KBM-7 (cell line): ENCODE measurements around the gene IRX5.

Source experiments
- DNase-seq: peaks from one replicate; pipeline ENCODE4 v3.0.0-alpha.2; 2015
- in situ Hi-C: fragments of 300-500 bp; cut with MboI; formaldehyde crosslinking; loops from 2 replicates; pipeline ENCODE4 v1.14.3; 2020; ENCODE audit warnings: low sequenced_read_pairs, low pct_unique_long_range_greater_than_20kb, mixed read lengths

The IRX5 gene

DNA sequence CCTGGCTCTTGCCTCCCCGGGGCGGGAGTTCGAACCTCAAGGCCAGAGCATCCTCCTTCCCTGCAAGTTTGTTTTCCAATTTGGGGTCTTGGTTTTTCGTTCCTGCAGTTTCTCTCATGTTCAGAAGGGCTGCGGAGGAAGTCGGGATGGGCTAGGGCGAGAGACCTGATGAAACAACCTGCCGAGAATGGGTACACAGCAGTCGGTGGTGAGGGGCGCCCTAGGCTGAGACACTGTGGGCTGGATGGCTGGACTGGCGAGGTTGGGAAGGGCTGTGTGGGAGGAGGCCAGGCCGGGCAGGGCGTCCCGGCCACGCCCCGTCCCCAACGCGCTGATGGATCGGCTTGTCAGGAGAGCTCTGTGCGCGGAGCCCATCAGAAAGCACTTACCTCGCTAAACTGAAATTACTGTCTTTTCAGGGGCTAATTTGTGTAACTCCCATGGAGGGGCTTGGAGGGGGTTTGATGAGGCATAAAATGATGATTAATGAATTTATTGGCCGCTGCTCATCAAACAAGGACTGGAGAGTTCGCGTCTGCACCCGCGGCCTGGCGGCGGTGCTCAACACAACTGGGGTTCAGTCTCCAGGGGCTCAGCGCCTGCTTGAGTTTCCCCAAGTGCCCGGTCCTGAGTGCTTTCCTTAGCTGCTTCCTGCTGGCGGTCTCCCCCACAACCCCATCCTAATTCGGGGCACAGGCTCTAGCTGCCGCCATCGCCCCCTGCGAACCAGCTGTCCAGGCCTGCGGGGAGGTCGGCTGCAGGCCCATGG, 9.0 kb downstream of the IRX5 start:
- DNase-seq, result no peak
- in situ Hi-C loops, result loop anchor here (25.0 kb wide), 1 partner anchor 1002 kb away; no protein-coding TSS in a partner anchor

DNA sequence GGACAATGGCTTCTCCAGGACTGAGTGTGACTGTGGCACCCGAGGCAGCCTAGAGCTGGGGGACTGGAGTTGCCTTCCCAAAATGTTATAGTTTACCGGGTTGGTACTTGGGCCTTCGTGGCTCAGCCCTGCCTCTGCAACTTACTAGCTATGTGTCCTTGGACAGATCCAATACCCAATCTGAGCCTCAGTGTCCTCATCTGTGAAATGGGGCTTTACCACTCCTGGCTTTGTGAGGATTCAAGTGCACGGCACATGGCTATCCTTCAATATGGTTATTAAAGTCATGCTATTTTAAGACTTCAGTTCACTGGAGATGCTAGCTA, 9.6 kb downstream of the IRX5 start:
- no peak for DNase-seq
- in situ Hi-C loops, result loop anchor here (25.0 kb wide), 1 partner anchor 1003 kb away; no protein-coding TSS in a partner anchor

DNA sequence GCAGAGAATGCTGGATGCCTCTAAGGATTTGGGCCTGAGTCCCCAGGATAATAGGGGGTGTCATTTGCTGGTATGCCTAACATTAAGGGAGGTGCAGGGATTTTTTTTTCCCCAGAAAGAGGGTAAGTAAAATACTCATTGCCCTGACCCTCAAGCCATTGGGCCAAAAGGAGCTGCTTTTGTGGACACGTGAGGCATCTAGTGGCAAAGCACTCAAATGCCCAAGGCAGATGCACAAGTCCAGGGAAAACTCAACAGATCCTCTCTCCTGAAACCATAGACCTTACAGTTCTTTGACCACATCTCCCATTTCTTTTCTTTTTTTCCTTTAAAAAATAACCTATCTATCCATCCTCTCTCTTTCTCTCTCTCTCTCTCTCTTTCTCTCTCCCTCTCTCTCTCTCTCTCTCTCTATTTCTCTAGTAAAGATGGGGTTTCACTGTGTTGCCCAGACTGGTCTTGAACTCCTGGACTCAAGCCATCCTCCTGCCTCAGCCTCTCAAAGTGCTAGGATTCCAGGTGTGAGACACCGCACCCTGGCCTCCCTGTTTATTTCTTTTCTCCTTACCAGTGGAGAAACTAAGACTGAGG, 11.8 kb downstream of the IRX5 start:
- DNase-seq, result no peak
- in situ Hi-C loops, result loop anchor here (25.0 kb wide), 1 partner anchor 1005 kb away; no protein-coding TSS in a partner anchor

DNA sequence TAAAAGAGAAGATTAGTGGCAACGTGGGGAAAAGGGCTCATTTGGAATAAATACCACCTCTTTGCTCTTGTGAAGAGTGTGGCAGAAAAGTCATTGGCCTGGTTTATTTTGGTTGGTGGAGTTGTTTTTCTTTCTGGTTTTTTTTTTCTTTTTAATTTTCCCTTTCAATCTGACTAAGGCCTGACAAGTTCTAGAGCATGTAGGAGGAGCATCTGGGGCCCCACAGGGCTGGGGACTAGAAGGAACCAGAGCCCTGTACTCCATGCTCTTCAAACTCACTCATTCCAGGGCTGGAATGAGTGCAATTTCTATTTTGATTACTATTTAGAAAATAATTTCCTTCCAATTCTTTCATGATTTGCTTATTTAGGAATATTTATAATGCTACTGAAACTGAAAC, 13.3 kb downstream of the IRX5 start:
- in situ Hi-C loops, result loop anchor here (25.0 kb wide), 1 partner anchor 1007 kb away; no protein-coding TSS in a partner anchor

DNA sequence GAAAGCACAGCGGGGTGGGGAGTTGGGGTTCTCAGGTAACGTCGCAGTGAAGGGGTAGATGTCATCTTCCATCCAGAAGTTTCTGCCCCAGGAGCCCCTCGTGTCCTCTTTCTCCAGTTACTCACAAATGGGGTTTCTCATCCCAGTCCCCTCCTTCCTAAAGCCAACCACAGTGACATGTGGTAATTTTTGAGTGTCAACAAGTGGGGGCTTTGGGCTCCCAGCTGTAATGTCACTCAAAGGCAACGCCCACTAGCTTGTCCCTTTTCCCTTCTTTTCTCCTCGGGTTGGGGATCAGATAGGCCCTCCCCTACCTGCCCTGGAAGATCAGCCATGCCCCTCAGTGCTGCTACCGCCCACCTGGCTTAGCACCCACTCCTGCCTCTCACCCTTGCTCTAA, 14.4 kb downstream of the IRX5 start:
- in situ Hi-C loops, result loop anchor here (25.0 kb wide), 1 partner anchor 1008 kb away; no protein-coding TSS in a partner anchor
- no peak for DNase-seq

More for the DNA sequence above, 13.3 kb downstream of the IRX5 start:
- DNase-seq, result no peak

DNA sequence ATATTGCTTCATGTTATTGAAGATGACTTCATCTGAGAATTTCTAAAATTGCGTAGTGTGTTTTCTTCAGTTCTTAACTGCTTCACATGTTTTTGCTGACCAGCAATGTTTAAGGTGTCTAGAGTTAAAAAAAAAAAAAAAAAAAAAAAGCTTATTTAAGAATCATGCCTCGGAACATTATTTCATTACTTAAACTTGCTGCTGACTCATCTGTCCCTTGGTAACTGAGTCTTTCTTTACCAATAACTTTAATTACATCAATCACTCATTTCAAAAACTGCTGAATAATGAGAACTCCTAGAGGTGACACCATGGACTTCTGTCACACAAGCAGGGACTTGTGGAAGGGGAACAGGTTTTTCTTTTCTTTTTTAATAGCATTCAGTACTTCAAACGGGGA, 16.2 kb downstream of the IRX5 start:
- in situ Hi-C loops, result loop anchor here (25.0 kb wide), 1 partner anchor 1010 kb away; no protein-coding TSS in a partner anchor
- no peak for DNase-seq

DNA sequence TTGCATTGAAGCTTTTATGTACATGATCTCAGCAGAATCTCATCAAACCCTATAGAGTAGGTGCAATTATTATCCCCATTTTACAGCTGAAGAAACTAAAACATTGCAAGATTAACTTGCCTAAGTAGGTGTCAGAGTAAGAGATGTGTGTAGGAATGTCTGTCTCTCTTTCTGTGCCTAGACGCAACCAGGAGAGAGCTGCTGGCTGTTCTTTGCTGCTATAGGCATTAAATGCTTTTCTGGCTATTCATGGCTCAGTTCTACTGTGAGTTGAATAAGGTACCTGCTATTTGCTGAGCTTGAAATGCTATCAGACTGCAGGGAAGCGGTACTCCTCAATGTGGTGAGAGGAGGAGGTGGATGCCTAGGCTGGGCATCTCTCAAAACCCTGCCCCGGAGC, 17.0 kb downstream of the IRX5 start:
- DNase-seq, result no peak
- in situ Hi-C loops, result loop anchor here (25.0 kb wide), 1 partner anchor 1010 kb away; no protein-coding TSS in a partner anchor

DNA sequence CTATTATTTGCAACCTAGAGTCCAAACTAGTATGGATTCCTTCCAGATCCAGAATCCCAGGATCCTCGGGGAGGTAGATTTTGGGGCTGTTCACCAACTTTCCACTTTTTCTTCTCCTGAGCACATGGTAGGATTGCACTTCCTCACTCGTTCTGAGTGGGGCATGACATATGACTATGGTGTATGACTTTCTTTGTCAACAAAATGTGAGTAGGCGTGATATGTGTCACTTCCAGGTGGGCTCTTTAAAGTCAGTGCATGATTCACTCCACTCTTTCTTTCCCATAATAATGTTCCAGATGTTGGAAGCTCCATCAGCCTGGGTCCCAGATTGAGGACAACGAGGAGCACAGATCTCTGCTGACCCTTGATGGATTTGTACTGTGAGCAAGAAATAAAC, 21.5 kb downstream of the IRX5 start:
- no peak for DNase-seq
- in situ Hi-C loops, result loop anchor here (25.0 kb wide), 1 partner anchor 665 kb away; the partner anchor contains the start of gene IRX3

DNA sequence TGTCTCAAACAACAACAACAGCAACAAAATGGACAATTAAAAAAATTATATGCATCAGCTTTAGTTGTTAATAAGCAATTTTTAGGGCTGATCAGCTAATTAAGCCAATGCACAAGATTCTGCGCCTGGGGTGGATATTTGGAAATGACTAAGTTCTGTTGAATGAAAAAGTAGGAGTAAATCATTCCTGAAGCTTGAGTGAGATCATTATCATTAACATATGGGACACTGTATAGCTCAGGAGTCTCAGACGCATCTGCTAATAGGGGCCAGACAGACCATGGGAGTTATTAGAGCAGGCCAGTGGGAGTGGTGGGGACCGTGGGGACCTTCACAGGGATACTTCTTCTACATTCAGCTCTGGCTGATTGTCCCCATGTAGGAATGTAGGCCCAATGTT, 22.8 kb downstream of the IRX5 start:
- in situ Hi-C loops, result loop anchor here (25.0 kb wide), 1 partner anchor 666 kb away; the partner anchor contains the start of gene IRX3
- DNase-seq, result no peak

DNA sequence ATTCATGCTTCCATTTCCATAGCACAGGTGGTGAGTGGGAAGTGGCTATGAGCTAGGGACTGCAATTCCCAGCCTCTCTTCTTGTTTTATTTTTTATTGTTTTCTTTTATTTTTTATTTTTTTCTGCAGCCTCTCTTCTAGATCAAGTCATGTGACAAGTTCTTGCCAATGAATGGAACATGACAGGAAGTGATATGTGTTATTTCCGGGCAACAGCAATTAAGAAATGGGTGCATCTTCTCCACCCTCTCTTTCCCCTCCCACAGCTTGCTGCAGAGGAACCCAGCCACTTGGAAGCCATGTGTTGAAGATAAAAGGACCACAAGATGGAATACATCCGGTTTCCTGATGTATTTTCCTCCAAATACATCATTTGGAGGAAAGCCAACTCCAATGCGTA, 23.6 kb downstream of the IRX5 start:
- in situ Hi-C loops, result loop anchor here (25.0 kb wide), 1 partner anchor 667 kb away; the partner anchor contains the start of gene IRX3
- peak; percentile 27 for DNase-seq

DNA sequence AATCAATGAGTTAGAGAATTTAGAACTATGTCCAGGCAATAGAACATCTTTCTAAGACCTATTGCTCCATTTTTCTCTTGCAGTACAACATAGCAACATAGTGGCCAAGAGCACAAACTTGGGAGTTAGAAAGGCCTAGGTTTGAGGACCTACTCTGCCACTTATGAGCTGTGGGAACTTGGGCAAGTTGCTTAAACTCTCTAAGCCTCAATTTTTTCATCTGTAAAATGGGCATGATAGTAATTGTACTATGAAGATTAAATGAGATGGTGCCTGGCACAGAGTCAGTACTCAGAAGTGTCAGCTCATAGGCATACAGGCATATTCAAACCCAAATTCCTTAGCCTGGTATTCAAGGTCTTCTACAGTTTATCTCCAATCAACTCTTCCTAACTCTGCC, 25.1 kb downstream of the IRX5 start:
- DNase-seq, result no peak
- in situ Hi-C loops, result loop anchor here (25.0 kb wide), 1 partner anchor 668 kb away; the partner anchor contains the start of gene IRX3

DNA sequence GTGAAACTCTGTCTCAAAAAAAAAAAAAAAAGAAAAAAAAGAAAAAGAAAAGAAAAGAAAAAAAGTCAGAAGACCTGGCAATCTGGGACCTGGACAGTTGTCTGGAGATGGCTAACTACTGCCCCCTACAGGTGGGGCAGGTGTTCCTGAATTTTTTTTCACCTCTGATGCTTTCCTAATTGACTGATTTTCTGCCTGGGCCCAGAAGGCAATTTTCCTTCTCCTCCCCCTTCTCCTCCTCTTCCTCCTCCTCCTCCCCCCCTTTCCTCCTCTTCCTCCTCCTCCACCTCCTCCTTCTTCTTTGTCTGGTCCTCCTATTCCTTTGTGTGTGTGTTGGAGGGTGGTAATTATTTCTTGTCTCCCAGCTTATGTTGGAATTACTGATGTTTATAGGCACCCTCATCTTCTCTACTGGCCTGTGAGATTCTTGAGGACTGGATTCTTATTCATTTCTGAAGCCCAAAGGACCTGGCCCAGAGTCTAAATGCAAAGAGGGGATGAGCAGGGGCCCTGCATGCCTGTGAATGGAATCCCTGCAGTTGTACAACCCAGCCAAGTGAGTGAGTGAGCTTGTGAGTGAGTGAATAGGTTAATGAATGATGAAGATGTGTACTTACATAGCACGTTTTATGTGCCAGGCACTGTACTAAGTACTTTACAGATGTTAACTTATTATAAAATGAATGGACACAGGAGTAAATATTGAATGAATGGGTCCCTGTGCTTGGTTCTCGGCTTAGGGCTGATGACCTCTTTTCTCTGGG, 26.9 kb downstream of the IRX5 start:
- in situ Hi-C loops, result loop anchor here (25.0 kb wide), 1 partner anchor 670 kb away; the partner anchor contains the start of gene IRX3
- DNase-seq, result peak; percentile 80

DNA sequence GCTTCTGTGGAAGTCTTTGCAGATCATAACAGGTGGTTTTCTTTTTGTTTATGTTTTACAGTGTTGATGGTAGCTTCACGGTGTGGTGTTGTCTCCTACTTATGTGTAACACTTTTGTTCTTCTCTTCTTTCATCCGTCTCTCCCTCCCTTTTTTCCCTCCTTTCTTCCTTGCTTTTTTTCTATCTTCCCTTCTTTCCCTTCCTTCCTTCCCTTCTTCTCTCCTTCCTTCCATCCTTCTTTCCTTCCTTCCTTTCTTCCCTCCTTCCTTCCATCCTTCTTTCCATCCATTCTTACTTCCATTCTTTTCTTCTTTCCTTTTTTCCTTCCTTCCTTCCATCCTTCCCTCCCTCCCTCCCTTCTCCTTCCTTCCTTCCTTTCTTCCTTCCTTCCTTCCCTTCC, 31.4 kb downstream of the IRX5 start:
- in situ Hi-C loops, result loop anchor here (25.0 kb wide), 1 partner anchor 675 kb away; the partner anchor contains the start of gene IRX3
- DNase-seq, result no peak

DNA sequence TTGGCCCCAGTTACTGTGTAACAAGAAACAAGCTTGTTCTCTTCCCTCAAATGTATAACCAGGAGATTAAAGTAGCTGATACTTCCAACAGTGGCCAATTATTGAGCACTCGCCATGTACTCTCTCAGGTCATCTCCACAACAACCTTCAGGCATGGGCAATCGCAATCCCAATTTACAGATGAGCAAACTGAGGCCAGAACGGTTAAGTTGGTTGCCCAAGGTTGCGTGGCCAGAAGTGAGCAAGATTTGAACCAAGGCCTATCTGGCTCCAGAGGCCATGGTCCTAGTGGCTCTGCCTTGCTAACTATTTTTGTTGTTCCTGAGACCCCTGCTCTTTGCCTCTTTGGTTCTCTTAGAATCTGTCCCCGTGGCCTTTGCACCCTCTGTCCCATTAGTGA, 33.6 kb downstream of the IRX5 start:
- DNase-seq, result no peak
- in situ Hi-C loops, result loop anchor here (25.0 kb wide), 1 partner anchor 677 kb away; the partner anchor contains the start of gene IRX3

DNA sequence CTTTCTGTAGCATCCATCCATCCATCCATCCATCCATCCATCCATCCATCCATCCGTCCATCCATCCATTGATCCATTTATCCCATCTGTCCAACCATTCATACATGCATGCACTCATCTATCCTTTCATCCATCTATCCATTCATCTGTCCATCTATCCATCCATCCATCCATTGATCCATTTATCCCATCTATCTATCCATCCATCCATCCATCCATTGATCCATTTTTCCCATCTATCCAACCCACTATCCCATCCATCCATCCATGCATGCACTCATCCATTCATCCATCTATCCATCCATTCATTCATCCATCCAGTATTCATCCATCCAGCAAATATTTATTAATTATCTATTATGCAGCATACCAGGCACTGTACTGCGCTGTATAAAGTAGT, 34.8 kb downstream of the IRX5 start:
- no peak for DNase-seq
- in situ Hi-C loops, result loop anchor here (25.0 kb wide), 1 partner anchor 678 kb away; the partner anchor contains the start of gene IRX3

DNA sequence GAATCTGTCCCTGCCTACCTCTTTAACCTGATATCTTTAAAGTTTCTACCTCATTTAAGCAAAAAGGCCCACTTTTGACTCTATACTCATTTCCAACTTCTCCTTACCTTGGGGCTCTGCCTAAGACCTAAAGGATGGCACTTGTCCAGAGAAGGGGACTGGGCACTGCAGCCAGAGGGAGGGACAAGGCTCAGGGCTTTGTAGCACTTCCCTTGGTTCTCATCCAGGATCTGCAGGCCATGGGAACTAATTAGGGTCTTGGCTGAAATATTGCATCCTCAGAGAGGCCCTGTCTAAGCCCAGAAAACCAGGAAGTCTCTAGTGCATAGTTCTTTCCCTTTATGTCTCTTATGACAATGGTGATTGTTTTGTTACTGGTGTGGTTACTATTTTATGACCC, 37.3 kb downstream of the IRX5 start:
- in situ Hi-C loops, result loop anchor here (25.0 kb wide), 1 partner anchor 681 kb away; the partner anchor contains the start of gene IRX3
- no peak for DNase-seq

DNA sequence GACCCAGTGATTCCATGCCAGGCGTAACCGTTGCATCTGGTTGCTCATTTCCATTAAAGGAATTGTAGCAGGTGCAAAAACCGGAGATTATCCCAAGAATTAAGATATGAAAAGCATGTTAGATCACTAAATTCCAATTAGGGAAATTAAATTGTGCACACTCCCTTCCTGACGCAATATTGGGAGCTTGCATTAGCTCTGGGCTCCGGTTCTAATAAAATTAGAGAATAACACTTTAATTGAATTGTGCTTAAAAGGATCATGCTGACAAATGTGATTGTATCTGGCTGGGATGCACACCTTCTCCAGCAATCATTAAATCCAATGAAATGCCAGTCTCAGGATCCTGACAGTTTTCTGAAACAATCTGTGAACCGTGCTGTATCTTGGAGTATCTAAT, 38.1 kb downstream of the IRX5 start:
- DNase-seq, result no peak
- in situ Hi-C loops, result loop anchor here (25.0 kb wide), 1 partner anchor 681 kb away; the partner anchor contains the start of gene IRX3

DNA sequence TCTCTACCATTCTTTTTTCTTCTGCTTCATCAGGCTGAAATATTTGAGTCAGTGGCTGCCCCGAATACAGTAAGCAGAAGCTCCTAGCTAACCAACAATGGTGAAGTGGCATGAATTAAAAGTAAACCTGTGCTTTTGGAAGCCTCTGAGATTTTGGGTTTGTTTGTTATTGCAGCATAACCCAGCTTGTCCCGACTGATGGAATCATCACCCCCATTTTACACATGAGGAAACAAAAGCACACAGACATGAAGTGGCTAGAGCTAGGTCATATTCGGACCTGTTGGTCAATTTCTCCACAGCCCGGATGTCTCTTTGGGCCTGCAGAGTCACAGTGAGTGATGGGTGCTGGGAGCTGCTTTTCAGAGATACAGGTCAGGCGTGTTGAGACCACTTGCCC, 39.4 kb downstream of the IRX5 start:
- no peak for DNase-seq
- in situ Hi-C loops, result loop anchor here (25.0 kb wide), 1 partner anchor 683 kb away; the partner anchor contains the start of gene IRX3

DNA sequence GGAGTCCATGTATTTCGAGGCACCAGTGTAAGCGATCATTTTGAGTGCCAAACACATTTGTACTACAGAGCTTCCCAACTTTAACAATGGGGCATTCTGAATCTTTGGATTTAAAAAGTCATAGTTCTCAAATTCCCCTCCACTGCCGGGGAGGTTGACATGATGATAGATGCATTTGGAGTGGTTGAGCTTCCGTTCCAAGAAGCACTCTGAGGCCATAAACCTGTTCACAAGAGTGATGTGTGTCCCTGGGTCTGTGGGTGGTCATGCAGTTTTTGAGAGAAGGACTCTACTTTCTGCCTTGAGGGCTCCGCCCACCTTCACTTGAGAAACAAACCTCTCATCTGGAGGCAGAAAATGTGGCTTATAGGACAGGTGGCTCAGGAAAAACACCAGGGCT, 43.7 kb downstream of the IRX5 start:
- DNase-seq, result peak; percentile 20
- in situ Hi-C loops, result loop anchor here (25.0 kb wide), 1 partner anchor 687 kb away; the partner anchor contains the start of gene IRX3
